Kidney (tissue), 14 donors: ENCODE results near the gene UBTD1. TPM values are rescaled to one million over a fixed set of nuclear protein-coding genes. Genes with fewer than 3 reads are reported as not detected.

Experiments used
- DNase-seq, 5 donors: peaks; one replicate each; pipeline ENCODE4 v3.0.0-alpha.2; 2013 to 2020
- FAIRE-seq: peaks from 2 replicates; lab custom pipeline; 2012; peaks lifted over from hg19 to GRCh38; lab: Jason Lieb, UNC
- H3K27ac ChIP-seq, 2 donors: one replicate each; pipeline ENCODE4 v1.7.0; 2013; ENCODE audit warnings: low read depth in 2 of 2, low read length in 2 of 2, inconsistent platforms in 1 of 2
- H3K27me3 ChIP-seq: one replicate; pipeline ENCODE4 v1.7.1; 2013; ENCODE audit warnings: low read length, inconsistent platforms; ENCODE audit not compliant: control insufficient read depth, insufficient read depth
- H3K36me3 ChIP-seq, 3 donors: one replicate each; pipeline versions ENCODE4 v1.7.0 to v1.7.1; 2013; ENCODE audit warnings: low read length in 3 of 3, control low read depth in 1 of 3, inconsistent platforms in 1 of 3; ENCODE audit not compliant: insufficient read depth in 3 of 3, control insufficient read depth in 2 of 3
- H3K4me1 ChIP-seq, 3 donors: one replicate each; pipeline versions ENCODE4 v1.7.0 to v1.7.1; 2013; ENCODE audit warnings: low read length in 3 of 3, inconsistent platforms in 1 of 3, low read depth in 1 of 3; ENCODE audit not compliant: control insufficient read depth in 2 of 3, insufficient read depth in 2 of 3
- H3K4me3 ChIP-seq, 3 donors: one replicate each; pipeline versions ENCODE4 v1.7.0 to v1.8.1; 2013; ENCODE audit warnings: low read length in 3 of 3, control low read depth in 1 of 3, inconsistent platforms in 1 of 3
- H3K9ac ChIP-seq, 3 donors: one replicate each; pipeline versions ENCODE4 v1.7.0 to v1.7.1; 2013; ENCODE audit warnings: low read length in 3 of 3, control low read depth in 1 of 3, inconsistent platforms in 1 of 3
- H3K9me3 ChIP-seq, 3 donors: one replicate each; pipeline versions ENCODE4 v1.7.0 to v1.7.1; 2013; ENCODE audit warnings: low read length in 3 of 3, control low read depth in 1 of 3, inconsistent platforms in 1 of 3; ENCODE audit not compliant: control insufficient read depth in 2 of 3, insufficient read depth in 1 of 3
- intact Hi-C: fragments of 100-400 bp; cut with DNase I; formaldehyde crosslinking; loops from one replicate; pipeline ENCODE4 v1.11.1; 2022
- polyA plus RNA-seq: library from polyadenylated mRNA; stranded (reverse); fragments of 350-450 nt; fragmentation: Illumina TruSeq; extraction: RNeasy Lipid Tissue Mini Kit (QIAGEN cat#74804); gene quantifications from one replicate; pipeline ENCODE4 v1.2.3, GENCODE V29; 2014; ENCODE audit warnings: low read depth, low replicate concordance; ENCODE audit not compliant: insufficient read depth
- total RNA-seq: library from RNA; stranded (reverse); fragmentation: NEBNext Ultra II Directional; extraction: Animal tissue kit (Norgen Biotek cat#: 25700); gene quantifications from one replicate; pipeline ENCODE4 v1.2.1, GENCODE V29; 2021
- TF ChIP-seq, protein P1 (sequence below): IDR thresholded peaks from 3 replicates; pipeline ENCODE4 v1.5.1; 2012; ENCODE audit warnings: mild to moderate bottlenecking, moderate library complexity, borderline replicate concordance; ENCODE audit not compliant: insufficient read depth; ENCODE audit errors: extremely low read depth
- donor health status: control.
- donor health status: control.
- donor health status: control.
- donor health status: control.
- donor health status: control.
- donor health status: DM: yes; HTN: yes; CAD: no.
- donor health status: Normal renal cell carcinoma (clear cell type).

UBTD1 gene
- total and polyA plus RNA-seq, 2 donors from 2014 or later: 17.4 to 26.1 TPM

DNA sequence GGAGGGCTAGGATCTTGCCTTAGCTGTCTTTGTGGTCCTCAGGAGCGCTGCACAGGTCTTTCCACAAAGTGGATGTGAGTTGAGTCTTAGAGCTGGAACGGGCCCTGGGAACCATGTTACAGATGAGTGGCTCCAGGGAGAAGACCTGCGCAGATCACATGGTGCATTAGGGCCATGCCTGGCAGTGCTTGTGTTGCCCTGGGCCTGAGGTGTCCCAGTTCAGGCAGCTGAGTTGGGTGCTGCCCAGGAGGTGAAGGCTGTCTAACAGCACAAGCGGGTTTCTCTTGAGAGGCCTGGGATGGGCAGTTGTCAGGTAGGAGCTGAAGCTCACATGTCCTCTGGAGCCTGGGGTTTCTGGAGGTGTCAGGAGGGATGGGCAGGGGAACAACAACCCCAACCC is 40.1 kb downstream of the UBTD1 start:
- no peaks in the 10 kb centered on the region for H3K27me3 ChIP-seq
- no peak overlapping the region for H3K4me3 ChIP-seq
- TF ChIP-seq, protein P1, sequence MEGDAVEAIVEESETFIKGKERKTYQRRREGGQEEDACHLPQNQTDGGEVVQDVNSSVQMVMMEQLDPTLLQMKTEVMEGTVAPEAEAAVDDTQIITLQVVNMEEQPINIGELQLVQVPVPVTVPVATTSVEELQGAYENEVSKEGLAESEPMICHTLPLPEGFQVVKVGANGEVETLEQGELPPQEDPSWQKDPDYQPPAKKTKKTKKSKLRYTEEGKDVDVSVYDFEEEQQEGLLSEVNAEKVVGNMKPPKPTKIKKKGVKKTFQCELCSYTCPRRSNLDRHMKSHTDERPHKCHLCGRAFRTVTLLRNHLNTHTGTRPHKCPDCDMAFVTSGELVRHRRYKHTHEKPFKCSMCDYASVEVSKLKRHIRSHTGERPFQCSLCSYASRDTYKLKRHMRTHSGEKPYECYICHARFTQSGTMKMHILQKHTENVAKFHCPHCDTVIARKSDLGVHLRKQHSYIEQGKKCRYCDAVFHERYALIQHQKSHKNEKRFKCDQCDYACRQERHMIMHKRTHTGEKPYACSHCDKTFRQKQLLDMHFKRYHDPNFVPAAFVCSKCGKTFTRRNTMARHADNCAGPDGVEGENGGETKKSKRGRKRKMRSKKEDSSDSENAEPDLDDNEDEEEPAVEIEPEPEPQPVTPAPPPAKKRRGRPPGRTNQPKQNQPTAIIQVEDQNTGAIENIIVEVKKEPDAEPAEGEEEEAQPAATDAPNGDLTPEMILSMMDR: no peak
- intact Hi-C loops: no loop called here
- H3K9ac ChIP-seq: no peak overlapping the region
- FAIRE-seq (no peak), DNase-seq (no peak)
- peaks cover 2 to 21% (median 14%) of the 10 kb centered on the region in 3 donors for H3K4me1 ChIP-seq
- H3K36me3 ChIP-seq: no peaks in the 10 kb centered on the region
- H3K9me3 ChIP-seq: no peaks in the 10 kb centered on the region
- H3K27ac ChIP-seq: peak overlapping the region in 1 of 2 donors; percentile 59

GRCh38 chr10:97539523-97540200 is 40.9 kb downstream of the UBTD1 start:
- no peak overlapping the region for H3K9ac ChIP-seq
- H3K4me1 ChIP-seq: peaks cover 2 to 21% (median 14%) of the 10 kb centered on the region in 3 donors
- DNase-seq (peak in 4 of 5 donors; percentile 74 to 80 (median 77)), FAIRE-seq (no peak)
- intact Hi-C loops: no loop called here
- TF ChIP-seq, protein P1: no peak
- no peaks in the 10 kb centered on the region for H3K27me3 ChIP-seq
- no peaks in the 10 kb centered on the region for H3K9me3 ChIP-seq
- H3K4me3 ChIP-seq: no peak overlapping the region
- no peak overlapping the region for H3K27ac ChIP-seq
- H3K36me3 ChIP-seq: no peaks in the 10 kb centered on the region

DNA sequence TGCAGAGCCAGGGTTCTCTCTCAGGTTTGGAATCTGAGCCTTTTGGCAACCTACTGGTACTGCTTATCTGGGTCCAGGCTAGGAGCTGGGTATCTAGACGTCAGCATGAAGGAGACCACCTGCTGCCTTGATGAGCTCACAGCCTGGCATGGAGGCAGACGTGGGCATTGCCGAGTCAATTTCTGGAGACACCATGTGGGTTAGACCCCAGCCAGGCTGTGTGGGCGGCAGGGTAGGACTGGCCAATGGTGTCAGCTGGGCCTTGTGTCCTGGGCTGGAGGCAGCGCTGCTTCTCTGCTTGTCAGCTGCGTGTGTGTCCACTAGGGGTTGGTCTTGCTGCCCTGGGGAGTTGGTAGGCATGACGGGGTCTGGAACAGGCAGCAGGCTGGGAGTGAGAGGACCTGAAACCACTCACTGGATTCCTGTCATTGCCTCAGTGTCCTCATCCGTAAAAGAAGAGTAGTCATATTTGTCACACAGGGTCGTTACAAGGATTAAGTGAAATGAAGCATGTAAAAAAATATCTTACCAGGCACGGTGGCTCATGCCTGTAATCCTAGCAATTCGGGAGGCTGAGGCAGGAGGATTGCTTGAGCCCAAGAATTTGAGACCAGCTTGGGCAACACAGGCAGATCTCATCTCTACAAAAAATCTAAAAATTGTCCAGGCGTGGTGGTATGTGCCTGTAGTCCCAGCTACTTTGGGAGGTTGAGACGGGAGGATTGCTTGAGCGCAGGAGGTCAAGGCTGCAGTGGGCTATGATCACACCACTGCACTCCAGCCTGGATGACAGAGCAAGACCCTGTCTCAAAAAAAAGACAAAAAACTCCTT is 42.2 kb downstream of the UBTD1 start:
- no peak overlapping the region for H3K9ac ChIP-seq
- FAIRE-seq (no peak), DNase-seq (no peak)
- peaks cover 2 to 21% (median 17%) of the 10 kb centered on the region in 3 donors for H3K4me1 ChIP-seq
- intact Hi-C loops: no loop called here
- TF ChIP-seq, protein P1: no peak
- H3K27me3 ChIP-seq: no peaks in the 10 kb centered on the region
- H3K9me3 ChIP-seq: no peaks in the 10 kb centered on the region
- no peak overlapping the region for H3K4me3 ChIP-seq
- no peak overlapping the region for H3K27ac ChIP-seq
- H3K36me3 ChIP-seq: no peaks in the 10 kb centered on the region
